HG03432 (cell line): ENCODE data around the gene DRAP1.
A peak's percentile ranks its signal among the peaks of the same experiment; 100 is the strongest.

Experiments
- ATAC-seq: cut with Tn5 transposase; IDR thresholded peaks from one replicate; pipeline ENCODE4 v1.9.1; 2021; ENCODE audit warnings: mild to moderate bottlenecking, moderate library complexity; ENCODE audit not compliant: unreplicated experiment

DRAP1 gene

DNA sequence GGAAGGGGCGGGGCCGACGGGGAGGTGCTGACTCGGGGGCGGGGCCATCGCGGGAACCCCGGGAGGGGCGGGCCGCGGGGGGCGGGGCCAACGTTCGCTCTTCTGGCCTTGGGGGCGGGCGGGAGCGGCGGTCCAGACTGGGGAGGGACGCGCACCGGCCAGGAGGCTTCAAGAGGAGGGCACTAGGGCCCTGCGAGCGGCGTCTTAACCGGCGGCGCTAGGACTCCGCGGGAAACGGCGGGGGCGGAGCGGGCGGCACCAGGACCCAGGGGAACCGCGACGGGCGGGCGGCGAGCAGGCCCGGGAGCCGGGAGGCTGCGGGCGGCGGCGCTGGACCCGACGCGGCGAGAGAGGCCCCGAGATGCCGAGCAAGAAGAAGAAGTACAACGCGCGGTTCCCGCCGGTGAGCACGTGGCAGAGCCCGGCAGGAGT lies at the start of gene DRAP1:
TSS of gene DRAP1 (plus strand) at position 286 of the 432 bp plus-strand sequence. CDS start at position 362, 76 bp downstream.
- peak; percentile 81 for ATAC-seq

DNA sequence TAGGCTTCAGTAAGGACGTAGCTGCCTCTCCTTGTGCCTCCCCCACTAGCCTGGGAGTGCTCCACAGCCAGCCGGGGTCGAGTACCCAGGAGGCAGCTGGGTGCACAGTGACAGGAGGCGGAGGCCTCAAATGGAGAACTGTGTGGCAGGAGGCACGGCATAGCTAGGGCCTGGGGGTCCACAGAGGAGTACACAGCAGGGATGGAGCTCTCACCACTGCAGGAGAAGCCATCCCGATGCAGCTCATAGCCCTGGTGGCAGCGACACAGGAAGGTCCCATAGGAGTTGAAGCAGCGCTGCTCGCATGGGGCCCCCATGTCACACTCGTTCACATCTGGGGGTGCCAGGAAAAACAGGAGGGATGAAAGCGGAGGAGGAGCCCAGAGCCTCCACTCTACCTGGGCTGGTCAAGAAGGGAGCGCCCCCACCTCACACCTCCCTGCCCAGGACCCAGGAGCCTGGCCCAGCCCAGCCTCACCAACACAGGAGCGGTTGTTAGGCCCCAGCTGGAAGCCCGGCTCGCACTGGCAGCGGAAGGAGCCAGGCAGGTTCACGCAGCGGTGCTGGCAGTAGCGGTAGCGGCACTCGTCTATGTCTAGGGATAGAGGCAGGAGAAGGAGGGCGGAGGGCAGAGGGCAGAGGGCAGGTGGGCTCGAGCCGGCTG lies 49.5 kb upstream of the DRAP1 start:
- no peak for ATAC-seq

- ATAC-seq: no peak
Observed at GRCh38 chr11:65870307-65870658, 48.9 kb upstream of the DRAP1 start.

DNA sequence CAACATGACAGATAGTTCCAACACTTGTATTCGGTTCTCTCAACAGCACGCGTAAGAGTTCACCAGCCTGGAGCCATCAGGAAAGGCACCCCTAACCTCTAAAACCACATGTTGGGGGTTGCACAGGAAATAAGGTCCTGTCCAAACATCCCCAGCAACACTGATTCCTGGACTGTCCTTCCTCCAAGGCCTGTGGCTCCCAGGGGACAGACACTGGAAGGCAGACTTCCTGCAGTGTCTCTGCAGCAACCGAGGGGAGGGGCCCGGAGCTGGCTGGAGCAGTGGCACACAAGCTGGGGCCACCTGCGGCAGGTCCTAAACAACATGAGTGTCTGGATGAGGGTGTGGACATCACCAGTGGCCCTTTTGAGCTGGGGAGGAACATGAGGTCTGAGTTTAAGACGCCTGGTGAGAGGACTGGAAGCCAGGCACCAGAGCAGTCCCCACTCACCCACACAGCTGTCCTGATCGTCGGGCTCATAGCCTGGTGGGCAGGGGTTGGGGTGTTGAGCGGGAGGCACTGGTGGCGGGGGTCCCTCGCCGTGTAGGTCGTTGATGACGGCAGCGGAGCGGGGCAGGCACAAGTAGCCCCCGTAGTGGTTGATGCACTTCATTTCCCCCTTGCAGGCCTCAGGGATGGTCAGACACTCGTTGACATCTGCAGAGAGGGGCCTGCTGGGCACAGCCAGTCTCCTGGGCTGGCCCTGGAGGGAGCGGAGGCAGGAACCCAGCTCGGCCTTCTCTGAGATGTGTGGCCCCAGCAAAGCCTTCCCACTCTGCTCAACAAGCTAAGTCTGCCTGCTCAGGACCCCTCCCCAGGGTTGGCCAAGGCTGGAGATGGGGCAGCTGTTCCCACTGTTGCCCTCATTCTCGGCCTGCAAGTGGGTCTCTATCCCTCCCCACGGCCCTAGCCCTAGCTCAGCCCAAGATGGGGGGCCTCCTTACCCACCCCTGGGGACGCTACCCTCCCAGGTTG lies 48.2 kb upstream of the DRAP1 start:
- ATAC-seq: no peak

GRCh38 chr11:65871811-65872548 lies 47.2 kb upstream of the DRAP1 start:
- no peak for ATAC-seq

DNA sequence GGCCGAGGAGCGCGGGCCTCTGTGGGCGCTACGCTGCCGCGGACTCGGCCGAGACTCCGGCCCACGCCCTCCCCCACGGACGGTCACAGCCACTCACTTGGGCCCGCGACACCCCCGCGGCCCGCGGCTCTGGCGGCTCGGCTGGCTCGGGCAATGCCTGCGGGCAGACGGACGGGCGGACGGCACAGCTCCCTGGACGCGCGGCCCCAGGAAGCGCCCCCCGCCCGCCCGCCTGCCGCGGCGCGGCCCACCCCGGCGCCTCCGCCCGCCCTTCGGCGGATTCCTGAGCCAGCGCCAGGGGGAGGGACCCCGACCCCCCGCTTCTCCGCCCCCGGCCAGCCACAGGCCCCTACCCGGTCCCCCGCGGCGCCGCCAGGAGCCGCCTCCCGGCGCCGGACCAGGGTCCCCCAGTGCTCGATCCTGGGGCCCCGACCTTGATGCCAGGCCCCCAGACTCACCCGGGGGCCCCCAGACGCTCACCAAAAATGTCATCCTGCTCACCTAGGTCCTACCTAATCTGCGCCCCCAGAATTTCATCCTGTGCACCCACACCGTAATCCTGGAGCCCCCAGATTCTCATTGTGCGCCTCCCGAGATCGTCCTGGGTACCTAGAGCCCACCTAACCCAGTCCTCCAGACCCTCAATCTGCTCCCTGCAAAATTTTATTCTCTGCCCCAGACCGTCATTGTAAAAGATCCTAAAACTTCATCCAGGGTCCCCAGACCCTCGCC lies 46.5 kb upstream of the DRAP1 start, which contains the start of gene EFEMP2:
TSS of gene EFEMP2 (minus strand) at position 215 of the 732 bp plus-strand sequence. CDS start 446 bp downstream, outside the sequence.
- ATAC-seq: no peak

- peak; percentile 81 for ATAC-seq
Observed at GRCh38 chr11:65873318-65874156, 45.7 kb upstream of the DRAP1 start.

- no peak for ATAC-seq
Observed at GRCh38 chr11:65879617-65880016, 39.6 kb upstream of the DRAP1 start, which contains the start of gene CTSW. TSS of gene CTSW (plus strand) at chr11:65879837. CDS start at chr11:65879855, 18 bp downstream.

- no peak for ATAC-seq
Observed at GRCh38 chr11:65880027-65880426, 39.2 kb upstream of the DRAP1 start.

GRCh38 chr11:65880844-65881421 lies 38.3 kb upstream of the DRAP1 start:
- ATAC-seq: no peak

- no peak for ATAC-seq
Observed at GRCh38 chr11:65882120-65883057, 36.8 kb upstream of the DRAP1 start.

DNA sequence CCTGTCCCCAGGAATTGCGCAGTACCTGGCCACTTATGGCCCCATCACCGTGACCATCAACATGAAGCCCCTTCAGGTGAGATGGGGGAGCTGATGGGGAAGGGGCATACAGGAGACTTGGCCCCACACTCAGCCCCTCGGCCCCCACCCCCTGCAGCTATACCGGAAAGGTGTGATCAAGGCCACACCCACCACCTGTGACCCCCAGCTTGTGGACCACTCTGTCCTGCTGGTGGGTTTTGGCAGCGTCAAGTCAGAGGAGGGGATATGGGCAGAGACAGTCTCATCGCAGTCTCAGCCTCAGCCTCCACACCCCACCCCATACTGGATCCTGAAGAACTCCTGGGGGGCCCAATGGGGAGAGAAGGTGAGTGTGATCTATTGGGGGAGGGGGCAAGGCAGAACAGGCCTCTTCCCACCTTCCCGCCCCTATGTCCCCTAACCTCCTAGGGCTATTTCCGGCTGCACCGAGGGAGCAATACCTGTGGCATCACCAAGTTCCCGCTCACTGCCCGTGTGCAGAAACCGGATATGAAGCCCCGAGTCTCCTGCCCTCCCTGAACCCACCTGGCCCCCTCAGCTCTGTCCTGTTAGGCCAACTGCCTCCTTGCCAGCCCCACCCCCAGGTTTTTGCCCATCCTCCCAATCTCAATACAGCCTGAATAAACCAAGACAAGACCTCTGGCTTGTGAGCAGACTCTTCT lies 36.0 kb upstream of the DRAP1 start:
- ATAC-seq: no peak

GRCh38 chr11:65883786-65884715 lies 35.2 kb upstream of the DRAP1 start:
- ATAC-seq: no peak

DNA sequence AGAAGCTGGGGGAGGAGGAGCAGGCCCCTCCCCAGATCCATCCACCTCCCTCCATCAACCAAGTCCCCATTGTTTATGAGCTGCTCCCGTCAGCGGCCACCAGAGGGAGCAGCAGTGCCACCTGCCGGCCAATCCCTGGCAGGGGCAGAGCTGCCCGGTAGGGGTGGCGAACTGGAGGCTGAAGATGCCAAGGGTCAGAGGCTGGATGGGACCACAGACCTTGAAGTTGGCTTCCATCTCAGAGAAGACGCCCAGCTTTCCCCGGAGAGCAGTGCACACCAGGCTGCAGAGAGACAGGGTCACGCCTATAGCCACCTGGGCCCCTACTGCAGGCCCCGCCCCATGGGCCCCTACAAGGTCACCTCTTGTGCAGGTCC lies 34.5 kb upstream of the DRAP1 start:
- no peak for ATAC-seq

- no peak for ATAC-seq
Observed at GRCh38 chr11:65885231-65885630, 34.0 kb upstream of the DRAP1 start.

DNA sequence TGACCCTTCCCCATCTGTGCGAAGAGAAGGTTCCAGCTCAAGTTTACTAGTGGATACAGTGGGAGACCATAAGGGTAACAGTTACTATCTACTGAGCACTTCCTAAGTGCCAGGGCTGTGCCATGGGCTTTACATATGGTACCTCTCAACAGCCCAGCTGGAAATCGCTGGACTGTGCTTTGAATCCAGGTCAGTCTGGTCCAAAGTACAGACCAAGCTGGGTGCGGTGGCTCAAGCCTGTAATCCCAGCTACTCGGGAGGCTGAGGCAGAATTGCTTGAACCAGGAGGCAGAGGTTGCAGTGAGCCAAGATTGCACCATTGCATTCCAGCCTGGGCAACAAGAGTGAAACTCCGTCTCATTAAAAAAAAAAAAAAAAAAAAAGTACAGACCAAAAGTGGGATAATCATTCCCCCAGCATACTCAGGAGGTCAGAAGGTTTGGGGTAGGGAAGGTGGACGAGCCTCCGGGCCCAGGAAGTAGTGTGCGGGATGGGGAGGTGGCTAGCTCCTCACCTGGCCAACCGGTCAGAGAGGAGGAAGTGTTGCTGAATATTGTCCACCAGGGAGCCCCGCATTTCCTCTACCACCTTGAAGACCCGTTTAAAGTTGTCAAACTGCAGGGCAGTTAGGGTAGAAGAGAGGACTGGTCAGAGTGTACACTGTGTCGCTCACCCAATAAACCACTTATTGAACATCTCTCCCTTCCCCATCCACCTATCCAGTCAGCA lies 33.3 kb upstream of the DRAP1 start:
- no peak for ATAC-seq
